ENCODE data around the gene MECR.

The MECR gene

GRCh38 chr1:29190718-29191117 lies 40.0 kb downstream of the MECR start:
- TF ChIP-seq ZFX (IDR thresholded peaks at IDR 0.05; ENCODE audit: borderline replicate concordance) (no peak), CTCF (IDR thresholded peaks at IDR 0.05) (no peak)

GRCh38 chr1:29186707-29187106 lies 44.0 kb downstream of the MECR start:
- TF ChIP-seq CTCF (IDR thresholded peaks at IDR 0.05) (no peak), ZFX (IDR thresholded peaks at IDR 0.05; ENCODE audit: borderline replicate concordance) (no peak)
- H3K27ac ChIP-seq, result no peak overlapping the region

More at GRCh38 chr1:29190718-29191117, 40.0 kb downstream of the MECR start:
- H3K27ac ChIP-seq, result no peak overlapping the region

GRCh38 chr1:29186252-29186651 lies 44.5 kb downstream of the MECR start:
- no peak overlapping the region for H3K27ac ChIP-seq
- TF ChIP-seq ZFX (IDR thresholded peaks at IDR 0.05; ENCODE audit: borderline replicate concordance) (no peak), CTCF (IDR thresholded peaks at IDR 0.05) (no peak)

- peak overlapping the region; percentile 99 for H3K27ac ChIP-seq
- TF ChIP-seq CTCF (IDR thresholded peaks at IDR 0.05) (no peak), ZFX (IDR thresholded peaks at IDR 0.05; ENCODE audit: borderline replicate concordance) (no peak)
Measured at GRCh38 chr1:29183287-29183686, 47.4 kb downstream of the MECR start.

GRCh38 chr1:29181413-29182225 lies 49.1 kb downstream of the MECR start, which contains the start of gene SRSF4:
TSS of gene SRSF4 (minus strand) at chr1:29181900. CDS start at chr1:29181752, 148 bp downstream.
- TF ChIP-seq CTCF (IDR thresholded peaks at IDR 0.05) (peak; percentile 89), ZFX (IDR thresholded peaks at IDR 0.05; ENCODE audit: borderline replicate concordance) (0 out of 2 replicates have a peak, but pooled peaks have one; percentile 59)
- H3K27ac ChIP-seq, result peak within 1 kb of the TSS; percentile 99

- H3K27ac ChIP-seq, result peak overlapping the region; percentile 99
- no peak for TF ChIP-seq CTCF (IDR thresholded peaks at IDR 0.05)
- no peak for TF ChIP-seq ZFX (IDR thresholded peaks at IDR 0.05; ENCODE audit: borderline replicate concordance)
Measured at GRCh38 chr1:29180497-29181412, 50.0 kb downstream of the MECR start.

Measured in 22Rv1 (cell line).